Epidermal melanocyte (primary cell): ENCODE data around the gene MYRIP.
"Not testable (repeated sequence)": the region's sequence is repeated elsewhere in the genome, so short reads cannot be mapped to it uniquely, and the experiment has no call there.

Source experiments
- DNase-seq: peaks from one replicate; pipeline ENCODE4 v3.0.0; 2011; ENCODE audit warnings: low spot score; ENCODE audit not compliant: insufficient read length

The MYRIP gene

GRCh38 chr3:40025892-40026291 lies 216.5 kb downstream of the MYRIP start:
- not testable (repeated sequence) for DNase-seq

- DNase-seq, result no peak
Measured at GRCh38 chr3:40035177-40035576, 225.8 kb downstream of the MYRIP start.

- DNase-seq, result no peak
Measured at GRCh38 chr3:40037582-40037981, 228.2 kb downstream of the MYRIP start.

DNA sequence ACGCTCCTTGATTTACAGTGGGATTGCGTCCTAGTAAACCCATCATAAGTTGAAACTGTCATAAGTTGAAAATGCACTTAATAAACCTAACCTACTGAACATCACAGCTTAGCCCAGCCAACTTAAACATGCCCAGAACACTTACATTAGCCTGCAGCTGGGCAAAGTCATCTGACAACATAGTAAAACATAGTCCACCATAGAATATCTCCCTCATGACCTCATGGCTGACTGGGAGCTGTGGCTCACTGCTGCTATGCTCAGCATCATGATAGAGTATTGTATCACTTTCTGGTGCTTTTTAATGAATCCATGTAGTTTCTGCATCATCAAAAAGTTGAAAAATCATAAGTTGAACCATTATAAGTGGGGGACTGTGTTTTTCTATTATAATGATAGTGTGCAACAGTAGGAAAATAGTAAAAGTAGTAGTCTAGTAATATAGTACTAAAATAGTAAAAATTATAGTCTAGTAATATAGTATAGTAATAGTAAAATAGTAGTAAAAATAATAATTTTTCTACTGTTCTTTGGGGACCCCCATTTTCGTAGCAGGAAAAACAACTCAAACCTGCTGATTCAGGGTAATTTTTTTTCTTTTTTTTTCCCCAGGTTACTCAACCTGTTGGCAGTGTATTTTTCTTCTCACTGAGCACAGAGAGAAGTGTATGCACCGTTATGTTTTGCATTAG lies 233.5 kb downstream of the MYRIP start:
- DNase-seq, result no peak

DNA sequence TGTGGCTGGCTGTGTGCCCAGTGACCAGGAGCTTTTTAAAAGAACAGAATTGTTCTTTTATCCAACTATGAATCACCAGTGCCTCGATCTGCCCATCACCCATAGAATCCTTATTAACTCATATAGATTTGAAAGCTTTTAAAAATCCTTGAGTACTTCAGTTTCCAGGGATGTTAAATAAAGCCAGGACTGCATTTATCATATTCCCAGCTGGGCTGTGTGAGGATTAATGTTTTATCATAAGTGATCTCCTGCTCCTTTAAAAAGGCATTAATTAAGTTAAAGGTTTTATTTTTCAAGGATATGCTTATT lies 234.0 kb downstream of the MYRIP start:
- DNase-seq, result no peak

DNA sequence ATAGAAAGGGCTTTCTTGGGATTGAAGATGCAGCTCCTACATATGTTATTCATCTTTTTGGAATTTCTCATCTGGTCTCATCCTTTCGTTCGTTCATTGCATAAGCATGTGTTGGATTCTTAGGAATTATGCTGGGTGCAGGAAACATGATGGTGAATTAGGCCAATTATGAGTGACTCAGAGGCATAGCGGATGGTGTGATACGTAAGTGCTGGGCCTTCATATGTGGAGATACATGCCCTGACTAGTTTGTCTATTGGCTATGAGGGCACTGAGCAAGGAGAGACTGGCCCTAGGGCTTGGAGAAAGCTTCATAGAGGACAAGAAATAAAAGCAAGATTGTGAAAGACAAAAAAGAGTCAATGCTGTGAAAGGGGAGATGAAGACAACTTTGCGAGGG lies 235.1 kb downstream of the MYRIP start:
- DNase-seq, result no peak

GRCh38 chr3:40045051-40045450 lies 235.6 kb downstream of the MYRIP start:
- no peak for DNase-seq

DNA sequence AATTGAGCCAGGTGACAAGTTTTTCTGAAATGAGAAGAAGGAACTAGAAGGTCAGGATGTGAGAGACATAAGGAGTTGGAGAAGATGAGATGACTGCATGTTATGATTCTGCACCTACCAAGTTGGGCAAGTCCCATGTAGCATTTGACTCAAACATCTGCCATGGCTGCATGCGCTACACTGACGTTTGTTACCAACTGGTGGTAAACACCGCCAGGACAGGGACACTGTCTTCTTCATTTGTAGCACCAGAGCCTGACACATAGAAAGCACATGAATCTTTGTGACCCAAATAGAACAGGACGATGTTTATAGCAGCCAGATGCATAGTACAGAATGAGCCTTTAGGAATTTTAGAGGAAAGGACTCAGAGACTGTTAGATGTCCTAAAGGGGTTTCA lies 236.7 kb downstream of the MYRIP start:
- no peak for DNase-seq

- no peak for DNase-seq
Measured at GRCh38 chr3:40047406-40047805, 238.0 kb downstream of the MYRIP start.

DNA sequence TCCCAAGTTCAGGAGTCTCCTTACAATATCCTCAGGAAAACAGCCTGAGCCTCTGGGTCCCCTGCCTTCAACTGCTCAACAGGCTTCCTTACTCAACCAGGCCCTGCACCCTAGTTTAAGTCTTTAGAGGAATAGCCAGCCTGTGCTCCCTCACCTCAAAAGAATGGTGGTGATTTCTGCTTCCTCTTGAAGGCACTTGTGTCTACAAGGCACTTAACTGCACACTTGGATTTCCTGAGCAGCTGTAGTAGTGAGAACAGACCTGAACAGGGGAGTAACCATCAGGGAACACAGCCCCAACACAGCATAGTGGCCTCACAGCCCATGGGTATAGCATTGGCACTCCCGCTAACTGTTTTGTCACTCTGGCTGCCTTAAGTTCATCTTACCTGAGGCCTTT lies 244.3 kb downstream of the MYRIP start:
- no peak for DNase-seq

DNA sequence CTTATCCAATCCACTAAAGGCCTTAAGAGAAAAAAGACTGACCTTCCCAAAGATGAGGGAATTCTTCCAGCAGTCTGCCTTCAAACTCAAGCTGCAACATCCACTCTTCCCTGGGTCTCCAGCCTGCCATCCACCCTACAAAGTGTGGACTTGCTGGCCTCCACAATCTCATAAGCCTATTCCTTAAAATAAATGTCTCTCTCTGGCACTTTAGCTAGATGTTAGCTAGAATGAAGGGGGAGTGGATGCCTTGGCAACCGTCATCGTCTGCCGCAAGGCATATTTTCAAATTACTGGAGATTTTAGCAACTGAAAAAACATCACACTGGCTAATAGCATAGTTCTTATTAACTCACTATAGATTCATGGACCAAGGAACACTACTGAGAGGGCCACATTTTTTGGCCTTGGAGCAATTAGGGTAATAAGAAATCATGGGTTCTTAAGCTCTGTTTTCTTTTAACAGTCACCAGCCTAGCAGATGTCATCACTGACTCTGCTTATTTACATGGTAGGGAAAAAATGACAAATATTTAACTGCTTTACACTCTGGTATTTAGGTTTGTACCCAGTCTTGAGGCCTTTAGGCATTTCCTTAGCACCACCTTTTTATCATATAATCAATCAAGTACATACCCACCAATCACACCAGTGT lies 245.3 kb downstream of the MYRIP start:
- DNase-seq, result no peak

DNA sequence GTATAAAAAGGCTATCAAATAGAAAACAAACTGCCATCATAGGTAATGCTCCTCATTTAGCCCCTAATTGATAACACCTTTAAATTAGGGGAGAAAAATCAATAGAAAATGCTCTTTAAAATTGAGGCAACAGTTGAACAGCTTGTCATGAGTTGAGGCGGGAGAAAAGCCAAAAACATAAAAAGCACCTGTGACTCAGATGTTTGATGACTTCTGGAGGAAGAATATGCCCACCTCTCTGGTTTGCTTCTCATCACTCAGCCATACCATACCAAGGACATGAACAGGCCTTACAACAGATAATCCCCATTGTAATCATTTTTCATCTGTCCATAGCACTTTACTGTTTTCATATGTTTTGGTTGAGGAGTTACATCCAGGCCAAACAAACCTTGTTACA lies 246.0 kb downstream of the MYRIP start:
- DNase-seq, result no peak

- DNase-seq, result no peak
Measured at GRCh38 chr3:40055956-40056355, 246.5 kb downstream of the MYRIP start.

DNA sequence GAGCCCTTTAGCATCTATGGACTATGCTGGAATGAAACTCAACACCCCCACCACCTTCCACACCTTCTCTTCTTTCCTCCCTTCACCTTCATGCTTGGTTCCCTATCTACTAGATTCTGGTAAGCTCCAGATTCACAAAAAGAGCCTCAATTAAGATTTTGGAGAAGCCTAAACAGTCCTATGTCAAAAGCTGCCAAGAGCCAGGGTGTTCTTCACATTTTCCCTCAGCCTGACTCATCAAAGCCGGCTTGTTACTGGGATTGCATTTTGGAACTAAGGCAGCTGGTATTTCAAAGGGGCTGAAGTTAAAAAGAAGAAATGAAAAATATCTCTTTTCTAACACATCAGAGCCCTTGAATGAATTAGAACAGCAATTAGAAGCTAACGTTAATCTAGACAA lies 247.7 kb downstream of the MYRIP start:
- DNase-seq, result no peak

GRCh38 chr3:40057786-40058185 lies 248.4 kb downstream of the MYRIP start:
- no peak for DNase-seq

DNA sequence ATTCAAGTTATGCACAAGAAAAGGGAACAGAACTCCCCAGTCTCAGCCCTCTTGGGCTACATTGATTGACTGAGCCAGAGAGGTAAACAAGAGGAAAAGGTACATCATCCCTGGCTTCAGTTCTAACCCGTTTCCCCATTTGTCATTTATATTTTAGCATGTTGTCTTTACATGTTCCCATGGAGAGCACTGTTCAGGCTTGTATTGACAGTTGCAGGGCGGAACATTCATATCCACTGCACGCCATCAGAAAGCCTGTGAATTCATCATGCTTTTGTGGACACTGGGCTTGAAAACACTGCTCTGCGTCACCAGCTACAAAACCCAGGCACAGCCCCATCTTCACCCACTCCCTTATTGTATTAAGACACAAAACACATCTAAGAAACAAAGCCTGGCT lies 259.2 kb downstream of the MYRIP start:
- no peak for DNase-seq

DNA sequence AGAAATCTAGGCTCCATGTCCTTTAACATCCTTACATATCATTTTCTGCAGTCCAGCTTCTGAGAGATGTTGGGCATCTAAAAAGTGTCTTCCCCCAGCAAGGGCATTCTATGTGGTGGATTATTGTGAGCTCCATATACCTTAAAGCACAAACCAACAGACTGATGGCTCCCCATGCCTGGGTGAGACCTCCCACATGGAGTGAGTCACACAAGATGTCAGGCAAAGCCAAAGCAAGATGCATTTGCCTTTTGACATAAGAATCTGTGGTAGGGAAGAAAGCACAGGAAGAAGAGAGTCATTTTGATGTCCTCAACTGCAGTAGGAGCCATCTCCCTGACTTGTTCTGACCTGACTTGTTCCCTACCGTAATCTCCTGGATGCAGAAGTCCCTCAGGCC lies 261.4 kb downstream of the MYRIP start:
- no peak for DNase-seq

GRCh38 chr3:40071683-40072238 lies 262.4 kb downstream of the MYRIP start:
- DNase-seq, result no peak

GRCh38 chr3:40073310-40074007 lies 264.1 kb downstream of the MYRIP start:
- DNase-seq, result no peak

DNA sequence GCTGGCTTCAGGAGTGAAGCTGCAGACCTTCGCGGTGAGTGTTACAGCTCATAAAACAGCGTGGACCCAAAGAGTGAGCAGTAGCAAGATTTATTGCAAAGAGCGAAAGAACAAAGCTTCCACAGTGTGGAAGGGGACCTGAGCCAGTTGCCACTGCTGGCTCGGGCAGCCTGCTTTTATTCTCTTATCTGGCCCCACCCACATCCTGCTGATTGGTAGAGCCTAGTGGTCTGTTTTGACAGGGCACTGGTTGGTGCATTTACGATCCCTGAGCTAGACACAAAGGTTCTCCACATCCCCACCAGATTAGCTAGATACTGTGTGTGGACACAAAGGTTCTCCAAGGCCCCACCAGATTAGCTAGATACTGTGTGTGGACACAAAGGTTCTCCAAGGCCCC lies 267.7 kb downstream of the MYRIP start:
- not testable (repeated sequence) for DNase-seq

DNA sequence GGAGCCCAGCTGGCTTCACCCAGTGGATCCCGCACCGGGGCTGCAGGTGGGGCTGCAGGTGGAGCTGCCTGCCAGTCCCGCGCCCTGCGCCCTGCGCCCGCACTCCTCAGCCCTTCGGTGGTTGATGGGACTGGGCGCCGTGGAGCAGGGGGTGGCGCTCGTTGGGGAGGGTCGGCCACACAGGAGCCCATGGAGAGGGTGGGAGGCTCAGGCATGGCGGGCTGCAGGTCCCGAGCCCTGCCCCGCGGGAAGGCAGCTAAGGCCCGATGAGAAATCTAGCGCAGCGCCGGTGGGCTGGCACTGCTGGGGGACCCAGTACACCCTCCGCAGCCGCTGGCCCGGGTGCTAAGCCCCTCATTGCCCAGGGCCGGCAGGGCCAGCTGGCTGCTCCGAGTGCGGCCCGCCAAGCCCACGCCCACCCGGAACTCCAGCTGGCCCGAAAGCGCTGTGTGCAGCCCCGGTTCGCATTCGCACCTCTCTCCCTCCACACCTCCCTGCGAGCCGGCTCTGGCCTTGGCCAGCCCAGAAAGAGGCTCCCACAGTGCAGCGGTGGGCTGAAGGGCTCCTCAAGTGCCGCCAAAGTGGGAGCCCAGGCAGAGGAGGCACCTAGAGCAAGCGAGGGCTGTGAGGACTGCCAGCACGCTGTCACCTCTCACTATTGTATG lies 268.6 kb downstream of the MYRIP start:
- not testable (repeated sequence) for DNase-seq

DNA sequence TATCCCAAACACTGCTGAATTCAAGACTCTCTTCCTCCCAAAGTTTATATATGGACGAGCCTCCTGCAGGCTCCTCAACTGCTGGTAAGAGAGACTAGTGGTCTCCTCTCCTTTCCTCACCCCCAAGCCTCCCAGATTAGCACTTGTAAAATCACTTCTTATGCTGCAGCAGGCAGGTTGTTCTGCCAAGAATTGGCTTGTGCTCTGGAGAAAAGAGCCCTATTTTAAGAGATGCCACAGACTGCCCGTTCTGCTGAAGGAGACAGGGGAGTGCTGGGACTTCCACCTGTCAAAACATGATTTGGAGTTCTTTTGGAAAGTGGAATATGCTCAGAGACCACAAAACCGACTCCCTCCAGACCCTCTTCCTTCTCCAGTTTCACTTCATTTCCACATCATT lies 269.2 kb downstream of the MYRIP start:
- no peak for DNase-seq
